MCF 10A (cell line): ENCODE data around the gene ALPP. TPM values are rescaled to one million over a fixed set of nuclear protein-coding genes. Genes with fewer than 3 reads are reported as not detected.
"Not testable (repeated sequence)": the region's sequence is repeated elsewhere in the genome, so short reads cannot be mapped to it uniquely, and the experiment has no call there.

Experiments used
- BruUV-seq: library from RNA; stranded (reverse); fragments of 400-500 nt; replicated peaks from 2 replicates; lab custom pipeline; 2021; lab: Mats Ljungman, UMichigan
- CTCF ChIA-PET: fragments of 300-600 bp; sonication (Branson Sonifier 250); formaldehyde crosslinking; extraction: SDS; loops from one replicate; lab custom pipeline; 2021; ENCODE audit warnings: antibody characterized with exemption, inconsistent platforms; lab: Yijun Ruan, JAX
- POLR2A ChIA-PET: fragments of 300-600, 350-650 bp; sonication (Branson Sonifier 250); formaldehyde crosslinking; extraction: SDS; loops from one replicate; lab custom pipeline; 2020; ENCODE audit warnings: antibody characterized with exemption, inconsistent platforms; lab: Yijun Ruan, JAX
- DNase-seq: peaks from one replicate; pipeline ENCODE4 v3.0.0-alpha.2; 2018; ENCODE audit not compliant: unreplicated experiment
- H3K27ac Mint-ChIP-seq: one replicate; pipeline ENCODE4 v1.8.0; 2022; ENCODE audit warnings: mild to moderate bottlenecking, low read depth, mixed read lengths; ENCODE audit not compliant: unreplicated experiment
- H3K27me3 Mint-ChIP-seq: one replicate; pipeline ENCODE4 v1.8.0; 2022; ENCODE audit warnings: mixed read lengths; ENCODE audit not compliant: insufficient read depth, unreplicated experiment
- H3K36me3 Mint-ChIP-seq: one replicate; pipeline ENCODE4 v1.8.0; 2022; ENCODE audit warnings: mild to moderate bottlenecking, moderate library complexity, mixed read lengths; ENCODE audit not compliant: insufficient read depth, unreplicated experiment
- H3K4me1 Mint-ChIP-seq: one replicate; pipeline ENCODE4 v1.8.0; 2022; ENCODE audit warnings: mixed read lengths; ENCODE audit not compliant: insufficient read depth, unreplicated experiment
- H3K4me3 Mint-ChIP-seq: one replicate; pipeline ENCODE4 v1.8.0; 2022; ENCODE audit warnings: mild to moderate bottlenecking, moderate library complexity, mixed read lengths; ENCODE audit not compliant: unreplicated experiment
- H3K9me3 Mint-ChIP-seq: one replicate; pipeline ENCODE4 v1.8.0; 2022; ENCODE audit warnings: mixed read lengths; ENCODE audit not compliant: unreplicated experiment
- intact Hi-C: fragments of 100-400 bp; cut with micrococcal nuclease; formaldehyde crosslinking; loops from 2 replicates; pipeline ENCODE4 v1.14.1; 2022
- total RNA-seq: library from RNA; stranded (reverse); gene quantifications from 2 replicates; pipeline ENCODE4 v1.2.3, GENCODE V29; 2022
- TF ChIP-seq, protein P1 (sequence below): fragments of 200-600 bp; IDR thresholded peaks from one replicate; pipeline ENCODE4 v1.8.0; 2022; ENCODE audit warnings: antibody characterized with exemption, mild to moderate bottlenecking; ENCODE audit not compliant: unreplicated experiment

ALPP gene
- total RNA-seq, 1 experiment from 2014 or later: 0.35 TPM

DNA sequence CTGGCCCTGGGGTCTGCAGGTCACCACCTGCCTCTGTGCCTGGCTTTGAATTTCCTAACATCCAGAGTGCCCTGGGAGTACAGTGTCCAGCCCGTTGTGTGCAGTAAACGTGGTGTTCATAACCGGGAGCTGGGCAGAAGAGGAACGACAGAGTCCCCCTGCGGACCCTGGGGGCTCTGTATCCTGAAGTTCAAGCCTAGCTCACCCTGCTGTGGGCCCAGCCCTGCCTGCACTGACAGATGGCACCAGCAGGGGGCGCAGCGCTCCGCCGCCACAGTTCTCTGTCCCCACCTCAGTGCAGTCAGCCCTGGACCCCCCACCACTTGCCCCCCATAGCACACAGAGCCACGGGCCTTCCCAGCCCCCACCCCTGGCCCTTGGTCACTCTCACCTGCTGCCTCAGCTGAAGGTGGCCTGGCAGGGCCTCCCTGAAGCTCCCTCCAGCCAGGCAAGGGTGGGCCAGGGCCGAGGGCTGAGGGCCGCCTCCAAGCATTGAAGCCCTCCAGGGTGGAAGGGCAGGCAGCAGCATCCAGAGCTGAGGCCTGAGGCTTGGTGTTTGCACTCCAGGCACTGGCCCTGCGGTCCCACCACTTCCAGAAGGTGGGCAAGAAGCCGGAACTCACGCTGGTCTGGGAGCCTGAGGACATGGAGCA, 43.2 kb upstream of the ALPP start:
- H3K27me3 Mint-ChIP-seq, H3K4me1 Mint-ChIP-seq, POLR2A ChIA-PET, H3K9me3 Mint-ChIP-seq, DNase-seq, H3K4me3 Mint-ChIP-seq, H3K27ac Mint-ChIP-seq, BruUV-seq, intact Hi-C loops: not testable (repeated sequence)
- peaks cover 12% of the 10 kb centered on the region for H3K36me3 Mint-ChIP-seq
- TF ChIP-seq, protein P1, sequence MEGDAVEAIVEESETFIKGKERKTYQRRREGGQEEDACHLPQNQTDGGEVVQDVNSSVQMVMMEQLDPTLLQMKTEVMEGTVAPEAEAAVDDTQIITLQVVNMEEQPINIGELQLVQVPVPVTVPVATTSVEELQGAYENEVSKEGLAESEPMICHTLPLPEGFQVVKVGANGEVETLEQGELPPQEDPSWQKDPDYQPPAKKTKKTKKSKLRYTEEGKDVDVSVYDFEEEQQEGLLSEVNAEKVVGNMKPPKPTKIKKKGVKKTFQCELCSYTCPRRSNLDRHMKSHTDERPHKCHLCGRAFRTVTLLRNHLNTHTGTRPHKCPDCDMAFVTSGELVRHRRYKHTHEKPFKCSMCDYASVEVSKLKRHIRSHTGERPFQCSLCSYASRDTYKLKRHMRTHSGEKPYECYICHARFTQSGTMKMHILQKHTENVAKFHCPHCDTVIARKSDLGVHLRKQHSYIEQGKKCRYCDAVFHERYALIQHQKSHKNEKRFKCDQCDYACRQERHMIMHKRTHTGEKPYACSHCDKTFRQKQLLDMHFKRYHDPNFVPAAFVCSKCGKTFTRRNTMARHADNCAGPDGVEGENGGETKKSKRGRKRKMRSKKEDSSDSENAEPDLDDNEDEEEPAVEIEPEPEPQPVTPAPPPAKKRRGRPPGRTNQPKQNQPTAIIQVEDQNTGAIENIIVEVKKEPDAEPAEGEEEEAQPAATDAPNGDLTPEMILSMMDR: peak; percentile 70
- CTCF ChIA-PET: interaction anchor here (0.6 to 4.8 kb wide), 7 partner anchors 9 to 1794 kb away, joined by 3 to 48 read pairs (median 4); no protein-coding TSS in a partner anchor

DNA sequence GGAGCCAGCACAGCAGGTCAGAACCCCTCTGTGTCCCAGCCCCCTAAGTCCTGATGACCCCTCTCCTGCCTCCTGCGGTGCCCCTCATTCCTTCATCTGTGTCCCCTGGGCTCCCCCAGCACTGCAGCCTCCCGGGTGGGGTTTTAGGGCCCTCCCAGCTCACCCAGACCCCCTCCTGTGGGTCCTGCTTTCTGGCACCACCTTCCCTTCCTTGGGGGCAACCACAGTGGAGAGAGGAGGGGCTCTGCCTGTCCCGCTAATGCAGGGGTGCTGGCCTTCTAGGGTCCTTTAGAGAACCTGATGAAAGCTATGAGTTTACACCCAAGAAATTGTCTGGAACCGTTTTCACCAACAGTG, 42.7 kb upstream of the ALPP start:
- ChIA-PET CTCF (interaction anchor here (0.6 to 4.8 kb wide), 7 partner anchors 9 to 1795 kb away, joined by 3 to 48 read pairs (median 4); no protein-coding TSS in a partner anchor), POLR2A (no interaction called here)
- no TSS peak for BruUV-seq
- no peak overlapping the region for H3K4me3 Mint-ChIP-seq
- no peak overlapping the region for H3K27ac Mint-ChIP-seq
- H3K36me3 Mint-ChIP-seq: peaks cover 12% of the 10 kb centered on the region
- no peaks in the 10 kb centered on the region for H3K9me3 Mint-ChIP-seq
- no peaks in the 10 kb centered on the region for H3K4me1 Mint-ChIP-seq
- TF ChIP-seq, protein P1: no peak
- DNase-seq: no peak
- H3K27me3 Mint-ChIP-seq: no peaks in the 10 kb centered on the region
- intact Hi-C loops: no loop called here

DNA sequence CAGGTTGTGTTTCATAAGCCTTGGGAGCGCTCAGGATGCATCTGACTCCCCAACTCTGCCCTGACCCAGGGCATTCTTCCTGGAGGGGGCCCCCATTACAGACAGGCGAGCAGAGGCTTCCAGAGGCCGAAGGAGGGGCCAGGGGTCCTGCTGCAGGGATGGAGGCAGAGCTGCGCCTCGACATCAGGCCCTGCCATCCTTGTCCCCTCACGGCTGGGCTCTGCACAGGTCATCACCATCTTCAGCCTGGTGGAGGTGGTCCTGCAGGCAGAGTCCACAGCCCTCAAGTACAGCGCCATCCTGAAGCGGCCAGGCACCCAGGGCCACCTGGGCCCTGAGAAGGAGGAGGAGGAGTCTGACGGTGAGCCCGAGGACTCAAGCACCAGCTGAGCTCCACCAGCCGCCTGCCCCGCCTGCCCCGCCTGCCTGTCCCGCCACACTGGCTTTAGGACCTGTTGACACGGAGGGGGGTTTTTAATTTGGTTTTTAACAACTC, 42.3 kb upstream of the ALPP start:
- Mint-ChIP-seq H3K36me3 (peaks cover 12% of the 10 kb centered on the region), H3K4me3 (no peak overlapping the region), H3K4me1 (no peaks in the 10 kb centered on the region), H3K27me3 (no peaks in the 10 kb centered on the region), H3K9me3 (no peaks in the 10 kb centered on the region), H3K27ac (no peak overlapping the region)
- intact Hi-C loops: no loop called here
- ChIA-PET CTCF (interaction anchor here (0.7 to 4.8 kb wide), 6 partner anchors 9 to 1795 kb away, joined by 3 to 48 read pairs (median 4); no protein-coding TSS in a partner anchor), POLR2A (no interaction called here)
- no TSS peak for BruUV-seq
- DNase-seq: no peak
- TF ChIP-seq, protein P1: no peak

- no peak overlapping the region for H3K27ac Mint-ChIP-seq
- TF ChIP-seq, protein P1: no peak
- POLR2A ChIA-PET: no interaction called here
Observed at GRCh38 chr2:232336981-232337720, 41.4 kb upstream of the ALPP start.

DNA sequence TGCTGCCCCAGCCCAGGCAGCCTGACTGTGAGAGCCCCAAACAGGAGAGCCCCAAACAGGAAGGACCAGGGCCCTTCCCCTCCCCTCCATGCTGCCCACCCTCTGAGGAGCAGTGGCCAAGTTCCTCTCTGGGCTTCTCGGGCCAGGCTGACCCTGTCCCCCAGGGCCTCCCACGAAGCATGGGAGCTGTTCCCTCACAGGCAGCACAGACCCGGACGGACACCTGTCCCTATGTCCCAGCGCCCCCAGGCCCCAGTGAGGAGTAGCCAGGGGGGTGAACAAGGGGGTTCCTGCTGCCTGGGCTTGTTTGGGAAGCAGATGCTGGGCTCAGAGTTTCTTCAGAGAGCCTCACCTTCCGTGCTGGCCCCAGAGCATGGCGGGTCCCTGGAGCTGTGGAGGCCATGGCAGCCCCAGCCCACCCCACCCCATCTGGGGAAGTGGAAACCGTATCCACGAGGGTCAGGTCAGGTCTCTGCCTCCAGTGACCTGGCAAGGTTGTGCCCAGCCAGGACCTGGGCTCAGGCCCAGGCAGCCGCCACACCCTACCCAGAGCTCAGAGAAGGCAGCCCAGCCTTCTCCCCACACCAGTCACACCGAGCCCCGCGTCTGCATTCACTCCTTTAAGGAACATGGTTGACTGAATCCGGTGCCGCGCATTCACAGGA, 40.3 kb upstream of the ALPP start:
- CTCF ChIA-PET: interaction anchor here (0.7 to 0.9 kb wide), 2 partner anchors 79 to 109 kb away, joined by 3 to 4 read pairs; no protein-coding TSS in a partner anchor
- not testable (repeated sequence) for BruUV-seq

More at GRCh38 chr2:232336981-232337720, 41.4 kb upstream of the ALPP start:
- Mint-ChIP-seq H3K4me3 (no peak overlapping the region), H3K27me3 (no peaks in the 10 kb centered on the region), H3K36me3 (peaks cover 12% of the 10 kb centered on the region), H3K9me3 (no peaks in the 10 kb centered on the region), H3K4me1 (no peaks in the 10 kb centered on the region)
- DNase-seq: no peak
- intact Hi-C loops: no loop called here
- no TSS peak for BruUV-seq
- CTCF ChIA-PET: interaction anchor here (0.6 to 4.8 kb wide), 7 partner anchors 8 to 1828 kb away, joined by 3 to 48 read pairs (median 4); no protein-coding TSS in a partner anchor

More for the DNA sequence above, 40.3 kb upstream of the ALPP start:
- POLR2A ChIA-PET, H3K27ac Mint-ChIP-seq, H3K9me3 Mint-ChIP-seq, H3K4me3 Mint-ChIP-seq, DNase-seq, intact Hi-C loops, H3K27me3 Mint-ChIP-seq, H3K4me1 Mint-ChIP-seq: not testable (repeated sequence)
- peaks cover 12% of the 10 kb centered on the region for H3K36me3 Mint-ChIP-seq
